Head of caudate nucleus (tissue), 42 donors: ENCODE data around the gene RTN3.

Experiments
- DNase-seq, 42 donors: peaks; one replicate each; pipeline versions ENCODE4 v3.0.0 to v3.0.0-alpha.2; 2020 to 2021; ENCODE audit warnings: mixed read lengths in 7 of 42
- intact Hi-C: fragments of 100-400 bp; cut with DNase I; formaldehyde crosslinking; loops from one replicate; pipeline ENCODE4 v1.15.0; 2022

The RTN3 gene

DNA sequence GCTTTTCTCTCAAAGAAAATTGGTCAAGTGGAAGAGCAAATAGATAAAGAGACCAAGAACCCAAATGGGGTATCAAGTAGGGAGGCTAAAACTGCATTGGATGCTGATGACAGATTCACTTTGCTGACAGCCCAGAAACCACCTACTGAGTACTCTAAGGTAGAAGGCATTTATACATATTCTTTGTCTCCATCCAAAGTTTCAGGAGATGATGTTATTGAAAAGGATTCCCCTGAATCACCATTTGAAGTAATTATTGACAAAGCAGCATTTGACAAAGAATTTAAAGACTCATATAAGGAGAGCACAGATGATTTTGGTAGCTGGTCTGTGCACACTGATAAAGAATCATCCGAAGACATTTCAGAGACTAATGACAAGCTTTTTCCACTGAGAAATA is 37.7 kb downstream of the RTN3 start:
- intact Hi-C loops = no loop called here
- no peak for DNase-seq

DNA sequence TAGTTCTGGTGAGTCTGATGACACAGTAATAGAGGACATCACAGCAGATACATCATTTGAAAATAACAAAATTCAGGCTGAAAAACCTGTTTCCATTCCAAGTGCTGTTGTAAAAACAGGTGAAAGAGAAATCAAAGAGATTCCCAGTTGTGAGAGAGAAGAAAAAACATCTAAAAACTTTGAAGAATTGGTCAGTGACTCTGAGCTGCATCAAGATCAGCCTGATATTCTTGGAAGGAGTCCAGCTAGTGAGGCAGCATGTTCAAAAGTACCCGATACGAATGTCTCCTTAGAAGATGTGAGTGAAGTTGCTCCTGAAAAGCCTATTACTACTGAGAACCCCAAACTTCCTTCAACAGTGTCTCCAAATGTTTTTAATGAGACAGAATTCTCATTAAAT is 38.7 kb downstream of the RTN3 start:
- intact Hi-C loops = no loop called here
- DNase-seq = no peak

DNA sequence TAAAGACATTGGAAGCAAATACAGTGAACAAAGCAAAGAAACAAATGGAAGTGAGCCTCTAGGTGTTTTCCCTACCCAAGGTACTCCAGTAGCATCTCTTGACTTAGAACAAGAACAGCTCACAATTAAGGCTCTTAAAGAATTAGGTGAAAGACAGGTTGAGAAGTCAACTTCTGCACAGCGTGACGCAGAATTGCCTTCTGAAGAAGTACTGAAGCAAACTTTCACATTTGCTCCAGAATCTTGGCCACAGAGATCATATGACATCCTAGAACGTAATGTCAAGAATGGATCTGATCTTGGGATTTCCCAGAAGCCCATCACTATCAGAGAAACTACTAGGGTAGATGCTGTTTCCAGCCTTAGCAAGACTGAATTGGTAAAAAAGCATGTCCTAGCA is 39.3 kb downstream of the RTN3 start:
- no peak for DNase-seq
- intact Hi-C loops = no loop called here

DNA sequence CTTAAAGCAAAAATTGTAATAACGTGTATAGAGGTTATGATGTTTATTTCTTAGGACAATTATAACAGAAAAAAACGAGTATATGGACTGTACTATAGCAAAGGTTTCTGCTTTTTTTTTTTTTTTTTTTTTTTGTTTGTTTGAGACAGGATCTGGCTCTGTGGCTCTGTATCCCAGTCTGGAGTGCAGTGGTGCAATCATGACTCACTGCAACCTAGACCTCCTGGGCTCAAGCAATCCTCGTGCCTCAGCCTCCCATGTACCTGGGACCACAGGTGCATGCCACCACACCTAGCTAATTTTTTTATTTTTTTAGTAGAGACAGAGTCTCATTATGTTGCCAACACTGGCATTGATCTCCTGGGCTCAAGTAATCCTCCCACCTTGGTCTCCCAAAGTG is 48.0 kb downstream of the RTN3 start:
- intact Hi-C loops = no loop called here
- no peak for DNase-seq

DNA sequence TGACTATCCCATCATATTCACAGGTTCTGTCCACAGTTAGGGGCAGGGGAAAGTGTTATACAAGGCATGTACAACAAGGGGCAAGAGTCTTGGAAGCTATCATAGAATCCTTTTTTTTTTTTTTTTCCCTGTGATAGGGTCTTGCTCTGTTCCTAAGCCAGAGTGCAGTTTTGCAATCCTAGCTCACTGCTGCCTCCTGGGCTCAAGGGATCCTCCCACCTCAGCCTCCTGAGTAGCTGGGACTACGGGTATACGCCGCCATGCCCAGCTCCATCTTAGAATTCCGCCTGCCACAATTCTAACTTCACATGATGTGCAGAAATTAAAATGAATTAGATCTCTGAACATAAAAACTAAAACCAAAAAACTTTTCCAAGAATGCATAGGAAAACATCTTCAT is 55.6 kb downstream of the RTN3 start:
- intact Hi-C loops = loop anchor here (5.0 kb wide), 1 partner anchor 65 kb away; the partner anchor contains the start of gene ATL3
- DNase-seq = no peak

DNA sequence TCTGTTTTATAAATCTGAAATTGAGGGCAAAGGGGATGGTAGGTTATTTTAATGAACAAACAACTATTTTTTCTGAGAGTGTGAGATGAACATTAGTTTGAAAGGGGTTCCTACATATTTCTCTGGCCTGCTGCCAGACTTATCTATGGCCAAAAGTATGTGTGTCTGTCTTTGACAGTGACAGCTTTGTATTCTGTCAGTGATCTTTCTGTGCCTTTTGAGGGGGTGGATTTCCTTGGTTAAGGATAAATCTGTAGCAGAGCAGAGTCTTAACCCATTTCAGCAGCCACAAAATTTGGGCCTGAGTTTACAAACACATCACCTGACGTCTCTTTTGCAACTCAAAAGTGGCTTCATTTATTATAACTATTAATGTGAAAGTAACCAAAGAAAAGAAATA is 56.4 kb downstream of the RTN3 start:
- DNase-seq = no peak
- intact Hi-C loops = loop anchor here (5.0 kb wide), 1 partner anchor 65 kb away; the partner anchor contains the start of gene ATL3

DNA sequence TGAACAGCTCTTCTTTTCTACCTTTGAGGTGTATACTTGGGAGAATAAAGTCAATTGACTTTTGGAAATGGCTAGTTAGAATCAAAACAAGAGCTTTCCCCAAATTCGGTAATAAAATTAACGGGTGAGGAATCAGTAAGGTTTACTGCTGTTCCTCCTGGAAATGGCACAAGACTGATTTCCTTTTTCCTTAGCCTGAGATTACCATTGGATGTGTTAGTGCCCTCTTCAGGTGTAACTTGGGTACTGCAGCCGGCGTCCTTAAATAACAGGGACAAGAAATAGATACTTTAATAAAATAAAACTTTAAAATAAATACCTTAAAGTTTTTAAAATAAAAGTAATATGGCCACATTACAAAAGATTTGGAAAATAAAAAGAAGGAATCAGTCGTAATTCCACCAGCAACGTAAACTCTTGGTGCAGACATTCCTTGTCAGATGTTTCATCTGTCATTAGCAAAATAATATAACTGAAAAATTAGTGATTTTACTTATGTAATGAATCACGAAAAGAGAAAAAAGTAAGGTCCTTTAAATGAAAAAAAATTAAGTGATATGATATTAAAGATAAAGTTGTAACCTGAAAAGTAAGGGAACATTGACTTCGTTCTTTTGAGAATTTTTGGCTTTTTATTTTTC is 57.5 kb downstream of the RTN3 start:
- DNase-seq = peak; percentile 18 to 94 (median 80)
- intact Hi-C loops = loop anchor here (5.0 kb wide), 1 partner anchor 67 kb away; the partner anchor contains the start of gene ATL3

DNA sequence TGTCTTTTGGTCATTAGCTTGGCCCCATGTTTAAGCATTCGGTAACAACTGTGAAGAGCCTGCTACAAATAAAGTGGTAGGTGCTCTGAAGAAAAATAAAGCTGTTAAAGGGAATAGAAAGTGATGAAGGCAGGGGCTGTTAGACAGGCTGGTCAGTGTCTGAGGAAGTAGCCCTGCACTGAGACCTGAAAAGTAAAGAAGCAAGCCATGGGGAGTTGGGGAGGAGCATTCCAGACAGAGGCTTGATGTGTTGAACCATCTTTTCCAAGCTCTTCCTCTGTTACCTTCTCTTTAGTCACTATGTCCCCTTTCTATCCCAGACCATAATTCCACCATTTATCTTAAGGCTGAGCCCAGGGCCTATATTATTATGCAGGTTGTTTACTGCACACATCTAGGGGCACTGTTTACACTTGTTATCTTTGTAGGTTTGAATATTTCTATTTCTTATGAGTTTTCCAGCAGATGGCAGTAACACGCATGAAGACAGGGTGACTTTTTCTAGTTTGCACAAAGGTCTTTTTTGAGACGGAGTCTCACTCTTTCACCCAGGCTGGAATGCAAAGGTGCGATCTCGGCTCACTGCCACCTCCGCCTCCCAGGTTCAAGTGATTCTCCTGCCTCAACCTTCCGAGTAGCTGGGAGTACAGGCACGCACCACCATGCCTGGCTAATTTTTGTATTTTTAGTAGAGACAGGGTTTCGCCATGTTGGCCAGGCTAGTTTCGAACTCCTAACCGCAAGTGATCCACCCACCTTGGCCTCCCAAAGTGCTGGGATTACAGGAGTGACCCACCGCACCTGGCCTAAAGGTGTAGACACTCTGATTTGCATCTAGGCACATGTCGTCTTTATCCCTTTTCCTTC is 64.2 kb downstream of the RTN3 start:
- no peak for DNase-seq
- intact Hi-C loops = no loop called here

DNA sequence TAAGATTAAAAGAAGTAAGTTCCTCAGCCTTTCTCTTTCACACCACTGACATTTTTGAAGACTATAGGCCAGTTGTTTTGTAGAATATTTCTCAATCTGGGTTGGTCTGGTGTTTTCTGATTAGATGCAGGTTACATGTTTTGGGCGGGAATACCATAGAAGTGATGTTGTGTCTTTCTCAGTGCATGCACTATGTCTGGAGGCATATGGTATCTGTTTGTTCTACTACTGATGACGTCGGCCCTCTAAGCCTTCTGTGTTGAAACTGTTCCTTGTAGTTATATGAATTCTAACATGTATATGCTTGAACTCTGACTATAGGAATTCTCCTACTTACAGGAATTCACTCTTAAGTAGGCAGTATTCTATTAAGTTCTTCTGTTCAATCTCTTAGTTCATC is 65.7 kb downstream of the RTN3 start:
- intact Hi-C loops = no loop called here
- no peak for DNase-seq

DNA sequence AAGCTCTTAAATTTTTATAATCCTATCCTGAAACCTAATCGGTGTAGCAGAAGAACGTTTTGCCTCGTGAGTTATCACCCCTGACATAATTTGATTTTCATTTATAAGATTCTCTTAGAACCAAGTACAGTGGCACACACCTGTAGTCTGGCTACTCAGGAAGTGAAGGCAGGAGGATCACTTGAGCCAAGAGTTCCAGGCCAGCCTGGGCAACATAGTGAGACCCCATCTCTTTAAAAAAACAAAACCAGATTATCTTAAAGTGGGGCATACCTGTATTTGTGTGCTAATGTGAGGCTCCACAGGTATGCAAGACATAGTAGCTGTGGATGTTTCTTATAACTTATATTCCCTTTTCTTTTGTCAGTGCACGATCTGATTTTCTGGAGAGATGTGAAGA is 68.3 kb downstream of the RTN3 start:
- intact Hi-C loops = no loop called here
- no peak for DNase-seq

DNA sequence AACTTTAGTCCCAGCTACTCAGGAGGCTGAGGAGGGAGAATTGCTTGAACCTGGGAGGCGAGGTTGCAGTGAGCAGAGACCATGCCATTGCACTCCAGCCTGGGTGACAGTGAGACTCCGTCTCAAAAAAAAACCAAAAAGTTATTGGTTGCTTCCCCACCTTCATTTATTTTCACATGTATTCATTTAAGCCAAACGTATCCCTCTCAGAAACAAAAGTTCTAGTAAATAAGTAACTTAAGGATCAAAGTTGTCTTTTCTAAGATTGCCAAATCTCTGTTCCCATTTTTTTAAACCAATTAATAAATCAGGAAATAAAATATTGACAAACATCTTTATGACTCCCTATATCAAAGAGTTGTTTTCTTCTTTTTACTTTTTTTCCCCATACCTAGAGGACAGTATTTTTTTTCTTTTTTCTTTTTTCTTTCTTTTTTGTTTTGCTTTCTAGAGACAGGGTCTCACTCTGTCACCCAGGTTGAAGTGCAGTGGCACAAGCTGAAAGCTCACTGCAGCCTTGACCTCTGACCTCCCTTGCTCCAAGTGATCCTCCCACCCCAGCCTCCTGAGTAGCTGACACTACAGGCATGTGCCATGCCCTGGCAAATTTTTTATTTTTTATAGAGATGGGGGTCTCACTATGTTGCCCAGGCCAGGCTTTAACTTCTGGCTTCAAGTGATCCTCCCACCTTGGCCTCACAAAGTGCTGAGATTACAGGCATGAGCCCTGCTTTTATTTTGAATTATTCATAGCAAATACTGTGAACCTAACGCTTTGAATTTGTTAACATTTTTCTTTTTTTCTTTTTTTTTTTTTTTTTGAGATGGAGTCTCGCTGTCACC is 75.8 kb downstream of the RTN3 start:
- intact Hi-C loops = no loop called here
- no peak for DNase-seq

DNA sequence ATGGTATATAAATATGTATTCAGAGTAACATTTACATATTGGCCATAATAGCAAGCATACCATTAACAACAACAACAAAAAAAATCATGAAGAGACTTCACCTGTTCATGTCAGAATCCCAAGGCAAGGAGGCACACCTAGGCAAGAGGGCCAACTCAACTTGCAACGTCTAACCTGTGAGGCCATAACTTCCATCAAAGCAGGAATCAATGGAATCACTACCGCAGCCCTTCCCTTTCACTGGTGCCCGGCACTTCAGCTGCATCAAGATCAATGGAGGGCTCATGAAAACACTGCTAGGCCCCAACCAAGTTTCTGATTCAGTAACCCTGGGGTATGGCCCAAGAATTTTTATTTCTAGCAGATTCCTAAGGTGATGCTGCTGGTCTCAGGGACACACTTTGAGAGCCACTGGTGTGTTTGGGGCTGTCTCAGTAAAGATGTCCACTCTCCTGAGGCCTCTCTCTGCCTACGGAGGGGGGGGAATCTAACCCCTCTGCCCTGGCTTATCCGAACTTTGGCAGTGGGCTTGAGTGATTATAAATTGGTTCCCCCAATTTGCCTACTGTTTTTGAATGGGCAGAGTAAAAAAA is 79.3 kb downstream of the RTN3 start:
- DNase-seq = no peak
- intact Hi-C loops = loop anchor here (10.0 kb wide), 1 partner anchor 184 kb away; no protein-coding TSS in a partner anchor

DNA sequence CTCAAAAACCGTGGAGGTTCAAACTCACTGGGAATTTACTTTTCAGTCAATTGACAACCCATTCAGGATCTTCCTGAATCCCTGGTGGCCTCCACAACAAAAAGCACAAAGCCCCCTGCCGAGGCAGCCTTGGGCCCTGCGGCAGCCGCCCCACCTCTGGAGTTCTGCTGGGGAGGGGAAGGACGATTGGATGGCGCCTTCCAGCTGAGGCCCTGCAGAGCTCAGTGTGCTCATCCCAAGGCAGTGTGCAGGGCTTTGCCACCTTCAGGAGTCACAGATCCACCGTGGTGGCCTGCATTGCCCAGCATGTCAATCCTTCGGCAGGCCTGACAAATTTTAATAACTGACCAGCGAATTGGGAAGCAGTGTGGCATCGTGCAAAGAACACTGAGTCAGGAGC is 79.9 kb downstream of the RTN3 start:
- intact Hi-C loops = loop anchor here (10.0 kb wide), 1 partner anchor 184 kb away; no protein-coding TSS in a partner anchor
- peak in 2 of 42 donors; percentile 12 to 18 for DNase-seq

DNA sequence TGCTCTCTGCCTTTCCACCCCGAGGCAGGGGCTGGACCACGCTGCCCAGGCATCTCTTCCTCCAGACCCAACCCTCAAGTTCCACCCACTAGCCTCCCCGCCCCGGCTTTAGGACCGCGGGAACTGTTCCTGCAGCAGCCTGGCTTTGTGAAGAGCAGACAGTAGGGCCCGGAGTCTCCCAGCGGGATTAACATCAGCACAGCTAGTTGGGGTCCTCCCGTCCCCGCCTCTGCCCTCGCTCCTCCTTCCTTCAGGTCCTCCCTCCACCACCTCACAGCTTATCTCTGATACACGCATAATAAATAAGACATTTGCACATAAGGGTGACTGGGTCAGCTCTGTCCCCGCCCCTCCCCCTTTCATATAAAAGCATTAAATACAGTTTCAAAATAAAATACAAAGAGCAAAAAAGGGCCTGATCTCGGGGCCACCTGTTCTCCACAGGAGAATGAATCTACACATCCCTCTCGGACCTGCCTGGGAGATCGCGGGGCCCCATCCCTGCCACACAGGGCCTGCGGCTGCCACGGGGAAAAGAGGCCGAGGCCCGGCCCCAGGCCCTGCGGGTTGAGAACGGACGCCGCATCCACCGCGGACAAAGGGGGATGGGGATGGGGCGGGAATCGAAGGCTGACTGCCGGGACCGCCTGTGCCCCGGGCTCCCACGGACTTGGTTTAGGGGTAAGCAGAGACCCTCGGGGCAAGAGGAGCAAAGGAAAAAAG is 80.8 kb downstream of the RTN3 start:
- peak in 23 of 42 donors; percentile 24 to 63 (median 45) for DNase-seq
- intact Hi-C loops = loop anchor here (10.0 kb wide), 1 partner anchor 183 kb away; no protein-coding TSS in a partner anchor

DNA sequence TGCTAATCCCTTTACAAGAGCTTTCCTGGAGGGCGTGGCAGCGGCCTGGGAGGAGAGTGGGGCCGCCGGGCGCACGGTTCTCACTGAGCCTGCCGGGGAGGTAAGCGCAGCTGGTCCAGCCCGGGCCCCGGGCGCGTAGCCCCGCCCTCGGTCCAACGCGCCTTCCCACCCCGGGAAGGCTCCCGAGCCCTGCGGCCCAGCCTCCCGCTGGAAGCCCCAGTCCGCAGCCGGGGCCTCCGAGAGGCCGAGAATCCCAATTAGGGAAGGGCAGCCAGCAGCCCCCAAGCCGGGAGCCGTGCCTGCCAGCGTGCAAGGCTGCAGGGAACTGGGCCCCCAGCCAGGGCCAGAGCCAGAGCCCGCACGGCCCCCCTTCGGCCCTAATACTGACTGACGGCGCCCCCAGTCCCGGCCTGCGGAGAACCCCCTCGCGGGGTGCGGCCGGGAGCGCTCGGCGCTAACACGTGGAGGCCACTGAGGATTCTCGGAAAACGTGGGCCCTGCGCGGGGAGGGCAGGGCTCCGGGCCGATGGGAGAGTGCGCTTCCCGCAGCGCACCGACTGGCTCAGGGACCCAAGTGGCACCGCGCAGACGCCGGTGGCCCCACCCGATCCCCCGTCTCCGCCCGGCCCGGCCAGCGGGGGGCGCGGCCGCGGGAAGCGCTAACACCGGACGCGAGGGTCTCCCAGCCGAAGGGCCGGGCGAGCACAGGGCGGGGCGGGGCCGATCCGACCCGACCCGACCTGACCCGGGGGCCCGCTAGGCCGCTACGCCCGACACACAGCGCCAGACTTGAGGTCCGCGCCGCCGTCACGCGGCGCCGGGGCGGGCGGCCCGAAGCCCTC is 81.6 kb downstream of the RTN3 start:
- intact Hi-C loops = loop anchor here (10.0 kb wide), 1 partner anchor 182 kb away; no protein-coding TSS in a partner anchor

DNA sequence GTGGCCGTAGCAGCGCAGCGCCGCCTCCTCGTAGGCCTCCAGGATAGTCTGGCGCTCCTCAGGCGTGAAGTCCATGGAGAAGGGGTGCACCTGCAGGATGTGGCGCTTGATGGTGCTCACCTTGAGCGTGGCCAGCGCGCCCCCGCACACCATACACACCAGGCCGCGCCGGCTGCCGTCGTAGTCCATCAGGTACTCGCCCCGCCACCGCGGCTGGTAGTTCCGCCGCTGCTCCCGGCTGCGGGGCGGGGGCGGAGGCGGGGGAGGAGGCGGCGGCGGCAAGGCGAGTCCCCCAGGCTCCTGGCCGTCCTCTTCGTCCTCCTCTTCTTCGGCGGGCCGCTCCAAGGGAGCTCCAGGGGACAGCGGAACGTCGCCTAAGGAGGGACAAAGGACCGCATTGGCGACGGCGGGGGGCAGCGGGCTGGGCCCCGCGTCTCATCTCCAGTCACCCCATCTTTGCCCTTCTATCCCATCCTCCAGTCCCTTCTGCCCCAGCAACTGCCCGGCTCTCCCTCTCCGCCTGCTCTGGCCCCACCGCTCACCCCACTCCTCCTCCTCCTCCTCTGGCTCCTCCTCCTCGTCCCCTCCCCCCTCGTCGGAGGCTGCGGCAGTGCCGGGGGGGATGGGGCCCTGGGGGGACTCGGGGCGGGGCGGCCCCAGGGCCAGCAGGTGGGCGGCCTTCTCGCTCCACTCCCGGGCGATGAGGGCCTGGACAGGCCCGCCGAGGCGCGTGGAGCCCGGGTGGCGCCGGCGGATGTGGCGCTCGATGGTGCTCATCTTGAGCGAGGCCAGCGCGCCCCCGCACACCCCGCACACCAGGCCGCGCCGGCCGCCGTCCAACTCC is 82.4 kb downstream of the RTN3 start:
- intact Hi-C loops = loop anchor here (10.0 kb wide), 1 partner anchor 181 kb away; no protein-coding TSS in a partner anchor
- peak in 29 of 42 donors; percentile 32 to 75 (median 51) for DNase-seq

More for the DNA sequence above, 81.6 kb downstream of the RTN3 start:
- DNase-seq = peak in 40 of 42 donors; percentile 37 to 85 (median 66)
